KG1 (cell line): ENCODE results near the gene SULT4A1.
"Not testable (repeated sequence)": the region's sequence is repeated elsewhere in the genome, so short reads cannot be mapped to it uniquely, and the experiment has no call there.

Source experiments
- DNase-seq: peaks from one replicate; lab custom pipeline; 2025; lab: John Stamatoyannopoulos, UW

Gene SULT4A1, protein sequence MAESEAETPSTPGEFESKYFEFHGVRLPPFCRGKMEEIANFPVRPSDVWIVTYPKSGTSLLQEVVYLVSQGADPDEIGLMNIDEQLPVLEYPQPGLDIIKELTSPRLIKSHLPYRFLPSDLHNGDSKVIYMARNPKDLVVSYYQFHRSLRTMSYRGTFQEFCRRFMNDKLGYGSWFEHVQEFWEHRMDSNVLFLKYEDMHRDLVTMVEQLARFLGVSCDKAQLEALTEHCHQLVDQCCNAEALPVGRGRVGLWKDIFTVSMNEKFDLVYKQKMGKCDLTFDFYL

DNA sequence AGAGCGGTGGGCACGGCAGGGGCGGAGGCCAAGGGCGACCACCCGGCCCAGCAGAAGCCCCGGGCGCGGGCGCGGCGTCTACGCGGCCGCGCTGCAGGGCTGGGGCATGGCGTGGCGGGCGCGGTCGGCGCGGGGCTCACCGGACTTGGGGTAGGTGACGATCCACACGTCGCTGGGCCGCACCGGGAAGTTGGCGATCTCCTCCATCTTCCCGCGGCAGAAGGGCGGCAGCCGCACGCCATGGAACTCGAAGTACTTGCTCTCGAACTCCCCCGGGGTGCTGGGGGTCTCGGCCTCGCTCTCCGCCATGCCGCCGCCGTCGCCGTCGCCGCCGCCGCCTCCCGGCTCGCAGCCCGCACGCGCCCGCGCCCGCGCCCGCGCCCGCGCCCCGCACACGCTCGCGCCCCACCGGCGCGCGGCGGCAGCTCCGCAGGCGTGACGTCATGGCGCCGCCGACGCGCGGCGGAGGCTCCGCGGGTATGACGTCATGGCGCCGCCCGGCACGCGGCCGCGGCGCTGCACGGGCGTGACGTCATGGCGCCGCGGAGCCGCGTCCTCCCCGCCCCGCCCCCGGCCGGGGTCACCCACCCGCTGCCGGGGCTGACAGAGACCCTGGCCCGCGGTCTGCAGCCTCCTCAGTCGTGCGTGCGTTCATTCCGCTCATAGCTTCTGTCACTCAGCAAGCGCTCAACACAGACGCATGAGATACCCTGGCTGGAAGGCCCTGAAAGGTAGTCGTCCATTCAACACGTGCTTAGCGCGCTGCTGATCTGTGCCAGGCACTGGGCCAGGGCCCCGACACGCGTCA is at the start of gene SULT4A1:
TSS of gene SULT4A1 (minus strand) at position 440 of the 808 bp plus-strand sequence. CDS start at position 309, 131 bp downstream.
- DNase-seq, result no peak

DNA sequence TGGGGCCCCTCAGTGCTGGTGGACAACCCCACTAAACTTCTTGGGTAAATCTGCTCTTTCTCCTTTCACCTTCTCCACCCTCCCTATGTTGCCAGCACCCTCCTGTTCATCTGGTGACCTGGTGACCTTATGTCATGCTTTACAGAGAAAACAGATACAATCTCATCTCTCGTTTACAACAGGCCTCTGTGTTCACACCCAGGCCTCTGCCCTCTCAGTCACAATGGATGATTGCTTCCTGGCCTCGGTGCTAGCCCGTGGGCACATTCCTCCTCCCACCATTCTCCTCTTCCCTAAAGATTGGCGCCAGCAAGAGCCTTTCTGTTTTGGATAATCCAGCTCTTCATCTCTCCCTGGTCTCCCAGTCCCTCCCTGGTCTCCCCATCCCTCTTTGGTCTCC is 49.0 kb upstream of the SULT4A1 start:
- DNase-seq, result no peak

GRCh38 chr22:43910178-43910695 is 47.9 kb upstream of the SULT4A1 start:
- DNase-seq, result no peak

DNA sequence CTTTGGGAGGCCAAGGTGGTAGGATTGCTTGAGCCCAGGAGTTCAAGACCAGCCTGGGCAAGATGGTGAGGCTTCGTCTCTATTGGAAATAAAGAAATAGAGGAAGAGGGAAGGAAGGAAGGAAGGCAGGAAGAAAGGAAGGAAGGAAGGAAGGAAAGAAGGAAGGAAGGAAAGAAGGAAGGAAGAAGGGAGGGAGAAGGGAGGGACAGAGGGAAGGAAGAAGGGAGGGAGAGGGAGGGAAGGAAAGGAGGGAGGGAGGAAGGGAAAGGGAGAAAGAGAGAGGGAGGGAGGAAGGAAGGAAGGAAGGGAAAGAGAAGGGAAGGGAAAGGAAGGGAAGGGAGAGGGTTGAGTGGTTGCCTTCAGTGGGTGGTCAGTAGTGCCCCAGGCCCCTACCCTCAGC is 47.4 kb upstream of the SULT4A1 start:
- no peak for DNase-seq

DNA sequence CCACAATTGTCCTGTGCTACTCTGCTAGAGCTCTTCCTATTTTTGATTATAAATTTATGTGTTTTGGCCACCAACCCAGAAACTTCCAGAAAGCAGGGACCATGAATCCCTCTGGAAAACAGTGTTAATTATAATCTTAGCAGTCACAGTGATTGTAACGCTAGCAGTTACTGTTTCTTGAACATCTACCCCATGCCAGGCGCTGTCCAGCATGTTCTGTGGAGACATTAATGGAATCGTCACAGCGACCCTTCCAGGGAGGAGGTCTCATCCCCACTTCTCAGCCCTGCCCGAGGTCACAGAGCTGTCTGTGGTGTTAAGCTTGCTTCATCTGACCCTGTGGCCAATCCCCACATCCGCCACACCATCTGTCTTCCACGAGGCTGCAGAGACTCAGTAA is 43.4 kb upstream of the SULT4A1 start:
- no peak for DNase-seq

- not testable (repeated sequence) for DNase-seq
These were observed 42.1 kb upstream of the SULT4A1 start for GRCh38 chr22:43904412-43904811.

DNA sequence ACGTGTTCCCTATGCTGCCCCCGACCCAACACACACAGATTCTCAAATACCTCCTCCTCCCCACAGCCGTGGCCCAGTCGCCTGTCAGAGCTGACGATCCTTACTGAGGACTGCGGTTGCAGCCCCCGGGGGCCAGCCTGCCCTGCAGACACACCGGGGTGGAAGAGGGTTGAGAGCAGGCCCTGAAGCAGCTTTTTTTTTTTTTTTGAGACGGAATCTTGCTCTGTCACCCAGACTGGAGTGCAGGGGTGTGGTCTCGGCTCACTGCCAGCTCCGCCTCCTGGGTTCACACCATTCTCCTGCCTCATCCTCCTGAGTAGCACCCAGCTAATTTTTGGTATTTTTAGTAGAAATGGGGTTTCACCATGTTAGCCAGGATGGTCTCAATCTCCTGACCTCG is 40.7 kb upstream of the SULT4A1 start:
- DNase-seq, result not testable (repeated sequence)

GRCh38 chr22:43901976-43902643 is 39.8 kb upstream of the SULT4A1 start:
- DNase-seq, result no peak

GRCh38 chr22:43900206-43900605 is 37.9 kb upstream of the SULT4A1 start:
- no peak for DNase-seq

- no peak for DNase-seq
These were observed 35.5 kb upstream of the SULT4A1 start for GRCh38 chr22:43897751-43898261.

DNA sequence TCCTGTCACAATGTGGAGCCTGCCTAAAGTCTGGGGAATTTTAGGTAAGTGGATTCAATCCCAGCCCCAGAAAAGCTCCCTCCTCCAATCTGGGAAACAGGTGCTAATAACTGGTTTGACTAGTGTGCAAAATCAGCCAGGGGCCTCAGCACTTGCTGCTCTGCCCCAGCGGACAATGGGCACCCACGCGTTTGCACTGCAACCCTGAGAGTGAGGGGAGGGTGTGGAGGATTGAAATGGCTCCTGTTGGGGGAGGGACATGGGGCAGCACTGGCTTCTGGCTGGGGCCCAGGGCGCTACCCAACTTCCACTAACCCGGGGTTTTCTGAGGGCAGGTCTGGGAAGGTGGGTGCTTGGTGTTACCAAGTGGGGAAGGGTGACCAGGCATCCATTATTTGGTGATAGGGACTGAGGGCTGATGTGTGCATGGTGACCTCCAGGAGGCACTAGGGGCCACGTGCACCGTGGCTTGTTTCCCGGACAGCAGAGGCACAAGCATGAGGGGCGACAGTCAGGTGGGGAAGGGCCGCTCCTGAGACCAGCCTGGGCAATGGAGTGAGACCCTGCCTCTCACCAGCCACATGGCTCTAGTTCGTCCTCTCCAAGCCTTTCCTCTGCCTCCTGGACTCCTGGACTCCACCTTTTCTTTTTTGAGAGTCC is 33.8 kb upstream of the SULT4A1 start:
- no peak for DNase-seq

DNA sequence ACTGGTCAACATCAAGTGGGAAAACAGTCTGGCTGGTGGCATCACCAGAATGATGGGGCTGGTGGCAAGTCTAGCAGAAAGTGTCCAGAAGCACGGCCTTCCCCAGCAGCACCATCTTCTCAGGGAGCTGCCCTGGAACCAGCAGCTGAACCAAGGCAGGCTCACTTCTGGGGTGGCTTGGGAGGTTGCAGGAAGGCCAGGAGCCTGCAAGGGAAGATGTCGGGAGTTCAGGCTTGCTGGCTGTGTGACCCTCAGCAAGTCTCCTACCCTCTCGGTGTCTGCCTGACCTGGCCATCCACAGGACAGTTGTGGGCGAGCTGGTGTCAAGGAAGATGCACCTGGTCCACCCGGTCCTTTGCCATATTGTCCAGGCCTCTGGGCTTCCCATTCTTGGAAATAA is 31.8 kb upstream of the SULT4A1 start:
- no peak for DNase-seq

- no peak for DNase-seq
These were observed 31.0 kb upstream of the SULT4A1 start for GRCh38 chr22:43893266-43893665.

GRCh38 chr22:43892183-43892894 is 30.0 kb upstream of the SULT4A1 start:
- no peak for DNase-seq

- no peak for DNase-seq
These were observed 29.3 kb upstream of the SULT4A1 start, which contains the start of gene PNPLA5 for GRCh38 chr22:43891360-43892182. PNPLA5 (minus strand) TSS chr22:43892013; CDS start chr22:43891880, 133 bp downstream.

- DNase-seq, result no peak
These were observed 28.6 kb upstream of the SULT4A1 start for GRCh38 chr22:43890901-43891331.

GRCh38 chr22:43889860-43890253 is 27.5 kb upstream of the SULT4A1 start:
- DNase-seq, result no peak

GRCh38 chr22:43889201-43889859 is 27.0 kb upstream of the SULT4A1 start:
- no peak for DNase-seq

- DNase-seq, result no peak
These were observed 26.4 kb upstream of the SULT4A1 start for GRCh38 chr22:43888740-43889139.

- no peak for DNase-seq
These were observed 25.1 kb upstream of the SULT4A1 start for GRCh38 chr22:43887391-43887790.
